OCI-LY3 (cell line): Measurements from ENCODE around the gene TRAF3.

Experiments
- CTCF ChIP-seq: fragments of 200-600, 300-600 bp; sonication (generic); IDR thresholded peaks from 2 replicates; pipeline ENCODE4 v1.5.1; 2014; ENCODE audit warnings: antibody characterized with exemption, low read length, low read depth
- EZH2phosphoT487 ChIP-seq: fragments of 200-600 bp; shearing (Covaris generic); IDR thresholded peaks from 2 replicates; pipeline ENCODE4 v1.6.1; 2018; ENCODE audit warnings: antibody characterized with exemption, mixed run types, low read depth

GRCh38 chr14:102830474-102831045 is 53.3 kb downstream of the TRAF3 start:
- TF ChIP-seq CTCF: no peak
- TF ChIP-seq EZH2phosphoT487: no peak
